Stimulated activated naive B cell treated with anti-CD40 and anti-IgM and Interleukin-4, amounts not matched to agents 10 μg/mL and 1 μg/mL and 100 μg/mL, for 72 hours (primary cell): ENCODE data around the gene PTPRN2.

ENCODE experiments used
- ATAC-seq, 2 donors: fragments of 150-1000 bp; cut with Tn5 transposase; replicated peaks; 2 replicates each; pipeline ENCODE4 v1.10.0; 2021; ENCODE audit warnings: moderate library complexity in 1 of 2
- DNase-seq: peaks from one replicate; pipeline ENCODE4 v3.0.0; 2021
- H3K27ac Mint-ChIP-seq: one replicate; pipeline ENCODE4 v1.8.0; 2022; ENCODE audit warnings: mild to moderate bottlenecking, mixed read lengths
- H3K27me3 Mint-ChIP-seq, 2 donors: one replicate each; pipeline ENCODE4 v1.8.0; 2022; ENCODE audit warnings: mixed read lengths in 2 of 2
- H3K36me3 Mint-ChIP-seq, 2 donors: one replicate each; pipeline ENCODE4 v1.8.0; 2022; ENCODE audit warnings: mixed read lengths in 2 of 2, mild to moderate bottlenecking in 1 of 2
- H3K4me1 Mint-ChIP-seq, 2 donors: one replicate each; pipeline ENCODE4 v1.8.0; 2022; ENCODE audit warnings: mixed read lengths in 2 of 2, mild to moderate bottlenecking in 1 of 2
- H3K4me3 Mint-ChIP-seq, 2 donors: one replicate each; pipeline ENCODE4 v1.8.0; 2022; ENCODE audit warnings: mild to moderate bottlenecking in 2 of 2, mixed read lengths in 2 of 2, moderate library complexity in 1 of 2
- H3K9me3 Mint-ChIP-seq, 2 donors: one replicate each; pipeline ENCODE4 v1.8.0; 2022; ENCODE audit warnings: mixed read lengths in 2 of 2, mild to moderate bottlenecking in 1 of 2

Gene PTPRN2

DNA sequence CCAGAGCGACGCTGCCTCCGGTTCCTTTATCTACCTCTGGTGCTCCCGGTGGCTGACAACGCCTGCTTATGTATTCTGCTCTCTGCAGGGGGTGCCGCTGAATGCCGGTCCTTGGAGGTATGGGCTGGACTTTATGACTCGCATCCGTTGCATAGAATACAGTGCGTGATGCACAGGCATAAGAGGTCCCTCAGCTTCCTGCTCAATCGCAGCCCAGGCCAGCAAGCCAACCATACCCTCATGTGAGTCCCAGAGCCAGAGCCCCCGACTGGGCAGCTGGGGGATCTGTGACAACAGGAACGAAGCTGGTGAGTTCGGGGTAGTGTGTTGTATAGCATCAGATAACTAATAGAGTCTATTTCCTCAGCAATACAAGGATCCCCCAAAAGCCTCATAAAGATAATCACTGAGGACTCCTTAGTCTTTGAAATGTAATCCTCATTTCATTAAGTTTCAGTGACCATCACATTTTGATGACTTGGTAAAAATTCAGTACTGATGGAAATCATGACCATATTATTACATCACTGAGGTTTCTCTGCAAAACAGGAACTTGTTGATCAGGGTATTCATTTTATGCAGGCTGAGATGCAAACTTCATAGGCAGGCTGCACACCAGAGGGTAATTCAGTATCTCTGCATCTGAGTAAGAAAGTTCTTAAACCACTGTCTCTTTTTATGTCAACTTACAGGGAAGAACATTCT, 607.8 kb downstream of the PTPRN2 start:
- DNase-seq: no peak
- H3K9me3 Mint-ChIP-seq: peaks cover 11 to 16% of the 10 kb centered on the region in 2 donors
- no peak overlapping the region for H3K27ac Mint-ChIP-seq
- H3K4me3 Mint-ChIP-seq: no peak overlapping the region
- no peak for ATAC-seq
- no peaks in the 10 kb centered on the region for H3K4me1 Mint-ChIP-seq
- peaks cover 0 to 12% of the 10 kb centered on the region in 2 donors for H3K36me3 Mint-ChIP-seq
- peaks cover 0 to 7% of the 10 kb centered on the region in 2 donors for H3K27me3 Mint-ChIP-seq

- no peak for ATAC-seq
- no peak overlapping the region for H3K27ac Mint-ChIP-seq
- H3K4me1 Mint-ChIP-seq: no peaks in the 10 kb centered on the region
- no peak for DNase-seq
- H3K36me3 Mint-ChIP-seq: peaks cover 3 to 12% of the 10 kb centered on the region in 2 donors
- H3K27me3 Mint-ChIP-seq: peaks cover 0 to 7% of the 10 kb centered on the region in 2 donors
- peaks cover 17 to 23% of the 10 kb centered on the region in 2 donors for H3K9me3 Mint-ChIP-seq
- no peak overlapping the region for H3K4me3 Mint-ChIP-seq
Observed at GRCh38 chr7:157978766-157979165, 608.9 kb downstream of the PTPRN2 start.

- H3K27me3 Mint-ChIP-seq: peaks cover 0 to 7% of the 10 kb centered on the region in 2 donors
- peaks cover 3 to 12% of the 10 kb centered on the region in 2 donors for H3K36me3 Mint-ChIP-seq
- H3K9me3 Mint-ChIP-seq: peaks cover 17 to 23% of the 10 kb centered on the region in 2 donors
- H3K4me3 Mint-ChIP-seq: no peak overlapping the region
- ATAC-seq (no peak), DNase-seq (no peak)
- H3K27ac Mint-ChIP-seq: no peak overlapping the region
- H3K4me1 Mint-ChIP-seq: no peaks in the 10 kb centered on the region
Observed at GRCh38 chr7:157977717-157978496, 609.7 kb downstream of the PTPRN2 start.

- Mint-ChIP-seq H3K9me3 (peaks cover 17 to 23% of the 10 kb centered on the region in 2 donors), H3K36me3 (peaks cover 3 to 12% of the 10 kb centered on the region in 2 donors), H3K27ac (no peak overlapping the region), H3K4me3 (no peak overlapping the region), H3K4me1 (no peaks in the 10 kb centered on the region), H3K27me3 (peaks cover 0 to 7% of the 10 kb centered on the region in 2 donors)
- no peak for DNase-seq
- ATAC-seq: no peak
Observed at GRCh38 chr7:157977306-157977705, 610.3 kb downstream of the PTPRN2 start.

DNA sequence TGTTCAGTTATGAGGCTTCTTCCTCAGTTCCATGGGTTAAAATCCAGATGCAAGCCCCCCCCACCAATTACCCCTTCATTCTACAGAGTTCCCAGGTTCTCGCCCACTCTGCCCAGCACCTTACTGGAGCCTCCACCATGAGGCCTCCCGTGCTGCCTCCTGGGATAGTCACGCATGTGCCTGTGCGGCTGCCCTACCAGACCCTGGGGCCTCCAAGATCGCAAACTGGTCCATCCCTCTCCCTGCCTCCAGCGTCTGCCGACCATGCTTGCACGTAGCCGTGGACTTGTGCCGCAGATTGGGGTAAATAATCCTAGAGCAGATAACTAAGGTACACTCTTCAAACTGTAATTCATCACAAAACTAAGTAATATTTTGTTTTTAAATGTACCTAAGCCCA, 611.2 kb downstream of the PTPRN2 start:
- ATAC-seq: no peak
- peaks cover 3 to 12% of the 10 kb centered on the region in 2 donors for H3K36me3 Mint-ChIP-seq
- H3K4me1 Mint-ChIP-seq: no peaks in the 10 kb centered on the region
- no peak for DNase-seq
- no peak overlapping the region for H3K4me3 Mint-ChIP-seq
- H3K27ac Mint-ChIP-seq: no peak overlapping the region
- peaks cover 19 to 23% of the 10 kb centered on the region in 2 donors for H3K9me3 Mint-ChIP-seq
- peaks cover 0 to 7% of the 10 kb centered on the region in 2 donors for H3K27me3 Mint-ChIP-seq

GRCh38 chr7:157975401-157976372, 611.9 kb downstream of the PTPRN2 start:
- Mint-ChIP-seq H3K36me3 (peaks cover 3 to 12% of the 10 kb centered on the region in 2 donors), H3K4me3 (no peak overlapping the region), H3K4me1 (no peaks in the 10 kb centered on the region), H3K27ac (peak overlapping the region; percentile 37), H3K27me3 (peaks cover 0 to 7% of the 10 kb centered on the region in 2 donors), H3K9me3 (peaks cover 21 to 23% of the 10 kb centered on the region in 2 donors)
- ATAC-seq (no peak), DNase-seq (no peak)

DNA sequence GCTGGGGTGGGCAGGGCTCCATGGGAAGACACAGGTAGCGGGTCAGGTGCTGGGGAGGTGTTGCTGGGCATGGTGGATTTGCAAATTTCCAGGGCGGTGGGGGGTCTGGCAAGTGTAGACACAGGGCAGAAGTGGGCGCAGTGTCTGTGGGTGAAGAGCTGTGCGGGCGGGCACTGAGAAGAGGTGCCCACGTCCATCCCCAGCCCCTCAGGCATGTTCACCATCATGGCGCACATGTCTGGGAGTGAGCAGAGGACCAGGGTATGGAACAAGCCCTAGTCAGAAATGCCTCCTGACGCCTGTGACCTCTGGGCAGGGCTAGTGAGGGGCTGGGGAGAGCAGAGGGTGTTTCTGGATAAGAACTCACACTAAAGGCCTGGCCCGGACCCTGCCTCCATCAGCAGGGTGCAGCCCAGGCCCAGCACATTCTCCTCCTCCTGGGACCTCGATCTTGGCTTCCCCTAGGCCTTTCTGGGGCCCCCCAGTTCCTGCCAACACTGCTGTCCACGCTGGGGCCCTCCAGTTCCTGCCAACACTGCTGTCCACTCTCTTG, 612.9 kb downstream of the PTPRN2 start:
- no peak overlapping the region for H3K27ac Mint-ChIP-seq
- no peaks in the 10 kb centered on the region for H3K4me1 Mint-ChIP-seq
- H3K9me3 Mint-ChIP-seq: peaks cover 25 to 26% of the 10 kb centered on the region in 2 donors
- DNase-seq (no peak), ATAC-seq (no peak)
- H3K27me3 Mint-ChIP-seq: peaks cover 0 to 7% of the 10 kb centered on the region in 2 donors
- H3K36me3 Mint-ChIP-seq: peaks cover 3 to 12% of the 10 kb centered on the region in 2 donors
- H3K4me3 Mint-ChIP-seq: no peak overlapping the region

DNA sequence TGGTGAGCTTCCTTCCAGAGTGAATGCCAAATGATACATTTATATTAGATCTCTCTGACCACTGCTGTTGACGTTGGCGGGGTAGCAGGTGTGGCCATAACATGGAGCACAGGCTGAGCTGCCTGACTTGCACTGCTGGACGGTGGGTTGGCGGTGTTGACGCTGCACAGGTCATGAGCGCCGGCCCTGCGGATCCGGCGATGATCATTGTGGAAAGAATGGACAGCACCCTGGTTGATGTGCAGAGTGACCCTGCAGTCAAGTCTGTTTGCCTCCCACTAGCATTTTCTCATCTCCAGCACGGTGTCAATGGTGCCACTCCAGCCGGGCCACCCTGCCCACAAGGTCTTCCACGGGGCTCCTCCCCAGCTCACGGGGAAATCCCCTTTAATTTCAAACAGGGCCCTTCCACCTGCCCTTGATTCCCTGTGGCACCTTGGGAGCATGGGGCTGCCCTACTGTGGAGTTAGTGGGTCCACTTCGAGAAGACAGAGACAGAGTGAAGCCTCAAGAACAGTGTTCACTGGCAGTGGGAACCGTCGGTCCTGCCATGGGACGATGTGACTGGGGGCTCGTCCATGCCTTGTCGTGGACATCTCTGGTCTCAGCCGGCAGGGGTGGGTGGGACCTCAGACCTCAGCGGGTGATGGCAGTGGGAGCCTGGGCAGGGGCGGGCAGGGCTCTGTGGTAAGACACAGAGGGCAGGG, 613.5 kb downstream of the PTPRN2 start:
- H3K36me3 Mint-ChIP-seq: peaks cover 5 to 12% of the 10 kb centered on the region in 2 donors
- DNase-seq (no peak), ATAC-seq (no peak)
- no peak overlapping the region for H3K4me3 Mint-ChIP-seq
- H3K27ac Mint-ChIP-seq: no peak overlapping the region
- peaks cover 0 to 7% of the 10 kb centered on the region in 2 donors for H3K27me3 Mint-ChIP-seq
- H3K9me3 Mint-ChIP-seq: peaks cover 26 to 30% of the 10 kb centered on the region in 2 donors
- no peaks in the 10 kb centered on the region for H3K4me1 Mint-ChIP-seq

- Mint-ChIP-seq H3K9me3 (peaks cover 26 to 30% of the 10 kb centered on the region in 2 donors), H3K4me3 (no peak overlapping the region), H3K36me3 (peaks cover 5 to 12% of the 10 kb centered on the region in 2 donors), H3K4me1 (no peaks in the 10 kb centered on the region), H3K27me3 (peaks cover 0 to 7% of the 10 kb centered on the region in 2 donors), H3K27ac (no peak overlapping the region)
- ATAC-seq (no peak), DNase-seq (no peak)
Observed at GRCh38 chr7:157972914-157973313, 614.7 kb downstream of the PTPRN2 start.

DNA sequence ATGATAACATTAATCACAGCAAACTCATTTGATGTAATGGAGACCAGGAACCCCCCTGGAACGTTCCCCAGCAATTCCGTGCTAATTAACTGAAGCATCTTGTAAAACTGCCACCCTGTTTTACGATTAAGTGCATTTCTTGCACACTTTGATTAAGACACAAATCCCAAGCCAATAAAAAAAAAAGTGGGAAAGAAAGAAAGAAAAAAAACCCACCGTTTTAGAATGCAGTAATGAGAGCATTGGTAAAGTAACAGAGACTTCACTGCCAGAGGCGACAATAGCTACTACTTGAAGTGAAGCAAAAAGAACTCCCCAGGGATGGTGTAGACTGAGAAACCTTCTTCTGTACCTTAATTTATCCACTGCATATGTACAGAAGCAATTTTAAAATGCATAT, 616.1 kb downstream of the PTPRN2 start:
- no peak for ATAC-seq
- H3K4me3 Mint-ChIP-seq: no peak overlapping the region
- no peak overlapping the region for H3K27ac Mint-ChIP-seq
- H3K9me3 Mint-ChIP-seq: peaks cover 24 to 30% of the 10 kb centered on the region in 2 donors
- H3K36me3 Mint-ChIP-seq: peaks cover 5 to 11% of the 10 kb centered on the region in 2 donors
- H3K4me1 Mint-ChIP-seq: no peaks in the 10 kb centered on the region
- peaks cover 0 to 5% of the 10 kb centered on the region in 2 donors for H3K27me3 Mint-ChIP-seq
- no peak for DNase-seq

- no peak for ATAC-seq
- Mint-ChIP-seq H3K9me3 (peaks cover 19 to 30% of the 10 kb centered on the region in 2 donors), H3K36me3 (peaks cover 5 to 7% of the 10 kb centered on the region in 2 donors)
Observed at GRCh38 chr7:157970744-157971143, 616.9 kb downstream of the PTPRN2 start.

GRCh38 chr7:157969995-157970394, 617.6 kb downstream of the PTPRN2 start:
- no peak for ATAC-seq
- no peak overlapping the region for H3K4me3 Mint-ChIP-seq
- peaks cover 15 to 23% of the 10 kb centered on the region in 2 donors for H3K9me3 Mint-ChIP-seq
- H3K27me3 Mint-ChIP-seq: no peaks in the 10 kb centered on the region
- H3K27ac Mint-ChIP-seq: no peak overlapping the region
- DNase-seq: no peak
- H3K4me1 Mint-ChIP-seq: no peaks in the 10 kb centered on the region
- H3K36me3 Mint-ChIP-seq: peaks cover under 1 to 5% of the 10 kb centered on the region in 2 donors

More at GRCh38 chr7:157970744-157971143, 616.9 kb downstream of the PTPRN2 start:
- Mint-ChIP-seq H3K27me3 (no peaks in the 10 kb centered on the region), H3K4me1 (no peaks in the 10 kb centered on the region), H3K27ac (no peak overlapping the region), H3K4me3 (no peak overlapping the region)
- DNase-seq: no peak

DNA sequence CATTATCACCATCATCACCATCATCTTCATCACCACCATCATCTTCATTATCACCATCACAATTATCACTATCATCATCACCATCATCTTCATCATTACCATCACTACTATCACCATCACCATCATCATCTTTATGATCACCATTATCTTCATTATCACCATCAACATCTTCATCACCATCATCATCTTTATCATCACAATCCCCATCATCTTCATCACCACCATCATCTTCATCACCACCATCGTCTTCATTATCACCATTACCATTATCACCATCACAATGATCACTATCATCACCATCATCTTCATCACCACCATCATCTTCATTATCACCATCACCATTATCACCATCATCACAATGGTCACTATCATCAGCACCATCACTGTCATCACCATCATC, 621.1 kb downstream of the PTPRN2 start:
- Mint-ChIP-seq H3K4me3 (no peak overlapping the region), H3K27me3 (peaks cover 0 to 3% of the 10 kb centered on the region in 2 donors), H3K4me1 (no peaks in the 10 kb centered on the region), H3K27ac (no peak overlapping the region), H3K9me3 (peaks cover 6 to 15% of the 10 kb centered on the region in 2 donors), H3K36me3 (peaks cover 0 to 2% of the 10 kb centered on the region in 2 donors)
- ATAC-seq: no peak
- DNase-seq: no peak
